Naive thymus-derived CD4-positive, alpha-beta T cell (primary cell): ENCODE measurements around the gene RND2. TPM values are rescaled to one million over a fixed set of nuclear protein-coding genes. Genes with fewer than 3 reads are reported as not detected.
"Not testable (repeated sequence)": the region's sequence is repeated elsewhere in the genome, so short reads cannot be mapped to it uniquely, and the experiment has no call there.

ENCODE experiments used
- ATAC-seq: fragments of 150-1000 bp; cut with Tn5 transposase; 2 replicates; pipeline ENCODE4 v1.10.0; 2021; ENCODE audit warnings: mild to moderate bottlenecking, moderate library complexity
- CTCF ChIA-PET: fragments of 350-600 bp; sonication (Branson Sonifier 250); formaldehyde crosslinking; loops from one replicate; lab custom pipeline; 2021; ENCODE audit warnings: antibody characterized with exemption; lab: Charles Lee
- POLR2A ChIA-PET: fragments of 350-600 bp; sonication (Branson Sonifier 250); formaldehyde crosslinking; loops from one replicate; lab custom pipeline; 2021; ENCODE audit warnings: antibody characterized with exemption, inconsistent platforms; lab: Charles Lee
- DNase-seq, 9 donors: peaks; one replicate each; pipeline versions ENCODE4 v3.0.0 to v3.0.0-alpha.2; 2020 to 2022; ENCODE audit warnings: mixed read lengths in 1 of 9
- H3K27ac ChIP-seq: one replicate; pipeline ENCODE4 v1.7.0; 2013; ENCODE audit warnings: mild to moderate bottlenecking, low read depth, low read length, moderate library complexity
- H3K27me3 ChIP-seq, 2 donors: one replicate each; pipeline ENCODE4 v1.7.0; 2013; ENCODE audit warnings: low read length in 2 of 2, mild to moderate bottlenecking in 2 of 2, moderate library complexity in 2 of 2; ENCODE audit not compliant: control insufficient read depth in 2 of 2, insufficient read depth in 2 of 2
- H3K36me3 ChIP-seq, 3 experiments: 1 replicate in 2 of 3; 2 replicates in 1 of 3; pipeline ENCODE4 v1.7.0; 2013; ENCODE audit warnings: low read length in 3 of 3, mild to moderate bottlenecking in 3 of 3, moderate library complexity in 1 of 3; ENCODE audit not compliant: insufficient read depth in 3 of 3, control insufficient read depth in 2 of 3
- H3K4me1 ChIP-seq, 2 donors: one replicate each; pipeline ENCODE4 v1.7.0; 2013; ENCODE audit warnings: low read length in 2 of 2, mild to moderate bottlenecking in 2 of 2, moderate library complexity in 1 of 2; ENCODE audit not compliant: control insufficient read depth in 2 of 2, insufficient read depth in 2 of 2
- H3K4me3 ChIP-seq: 2 replicates; pipeline ENCODE4 v1.7.0; 2013; ENCODE audit warnings: mild to moderate bottlenecking, low read length
- H3K9me3 ChIP-seq, 3 experiments: 1 replicate in 2 of 3; 2 replicates in 1 of 3; pipeline ENCODE4 v1.7.0; 2013; ENCODE audit warnings: low read length in 3 of 3; ENCODE audit not compliant: control insufficient read depth in 2 of 3
- H3K27ac Mint-ChIP-seq, 9 donors: one replicate each; pipeline ENCODE4 v1.8.0; 2020 to 2022; ENCODE audit warnings: mixed read lengths in 9 of 9, mild to moderate bottlenecking in 8 of 9, moderate library complexity in 5 of 9, inconsistent platforms in 2 of 9
- H3K27me3 Mint-ChIP-seq, 5 donors: one replicate each; pipeline ENCODE4 v1.8.0; 2021 to 2022; ENCODE audit warnings: mixed read lengths in 5 of 5, mild to moderate bottlenecking in 1 of 5
- H3K36me3 Mint-ChIP-seq, 5 donors: one replicate each; pipeline ENCODE4 v1.8.0; 2020 to 2022; ENCODE audit warnings: mixed read lengths in 5 of 5, mild to moderate bottlenecking in 3 of 5, inconsistent platforms in 1 of 5
- H3K4me1 Mint-ChIP-seq, 7 donors: one replicate each; pipeline ENCODE4 v1.8.0; 2020 to 2022; ENCODE audit warnings: mixed read lengths in 7 of 7, mild to moderate bottlenecking in 3 of 7, inconsistent platforms in 1 of 7
- H3K4me3 Mint-ChIP-seq, 10 donors: one replicate each; pipeline ENCODE4 v1.8.0; 2020 to 2022; ENCODE audit warnings: mild to moderate bottlenecking in 10 of 10, mixed read lengths in 10 of 10, moderate library complexity in 6 of 10, inconsistent platforms in 2 of 10
- H3K9me3 Mint-ChIP-seq, 11 donors: one replicate each; pipeline ENCODE4 v1.8.0; 2020 to 2022; ENCODE audit warnings: mixed read lengths in 11 of 11, mild to moderate bottlenecking in 4 of 11, inconsistent platforms in 1 of 11, moderate library complexity in 1 of 11
- intact Hi-C, 2 donors: fragments of 100-400 bp; cut with micrococcal nuclease; formaldehyde crosslinking; loops; one replicate each; pipeline ENCODE4 v1.15.1; 2023
- polyA plus RNA-seq, 2 donors: library from polyadenylated mRNA; unstranded; fragments of 300-500 nt; fragmentation: Illumina TruSeq; gene quantifications; one replicate each; pipeline ENCODE4 v1.2.3, GENCODE V29; 2021
- total RNA-seq, 6 experiments: library from RNA in 5 of 6; stranded (reverse) in 5 of 6; gene quantifications; 1 replicate in 5 of 6; 2 replicates in 1 of 6; pipeline ENCODE4 v1.2.3 and lab custom pipeline; 2021 to 2026

The RND2 gene
- total and polyA plus RNA-seq, 7 experiments from 2014 or later: 0.08 to 0.74 (median 0.33) TPM; not detected in 1

- CTCF ChIA-PET, DNase-seq, H3K4me3 ChIP-seq, H3K27me3 ChIP-seq, H3K27me3 Mint-ChIP-seq, H3K9me3 Mint-ChIP-seq, H3K4me3 Mint-ChIP-seq, H3K9me3 ChIP-seq, intact Hi-C loops, ATAC-seq: not testable (repeated sequence)
- POLR2A ChIA-PET: interaction anchor here (1.4 kb wide), 1 partner anchor 171 kb away, joined by 4 read pairs; no protein-coding TSS in a partner anchor
- Mint-ChIP-seq H3K36me3 (peaks cover 0 to 21% (median 17%) of the 10 kb centered on the region in 5 donors), H3K4me1 (peaks cover 21 to 29% (median 24%) of the 10 kb centered on the region in 7 donors), H3K27ac (peak overlapping the region in 3 of 9 donors; percentile 59 to 70 (median 65))
- H3K4me1 ChIP-seq: peaks cover 15 to 18% of the 10 kb centered on the region in 2 donors
- peak overlapping the region; percentile 97 for H3K27ac ChIP-seq
- peaks cover 8 to 38% (median 10%) of the 10 kb centered on the region in 3 experiments for H3K36me3 ChIP-seq
Observed at GRCh38 chr17:43000894-43001293, 24.1 kb upstream of the RND2 start.

GRCh38 chr17:43003542-43004172, 21.4 kb upstream of the RND2 start:
- peaks cover 11 to 29% (median 23%) of the 10 kb centered on the region in 7 donors for H3K4me1 Mint-ChIP-seq
- ChIA-PET POLR2A (no interaction called here), CTCF (interaction anchor here (0.7 to 1.2 kb wide), 2 partner anchors 104 to 336 kb away, joined by 3 read pairs; no protein-coding TSS in a partner anchor)
- Histone ChIP-seq H3K36me3 (peaks cover 8 to 38% (median 10%) of the 10 kb centered on the region in 3 experiments), H3K27ac (peak overlapping the region; percentile 57), H3K27me3 (no peaks in the 10 kb centered on the region), H3K4me3 (no peak overlapping the region), H3K9me3 (no peaks in the 10 kb centered on the region), H3K4me1 (peaks cover 10 to 12% of the 10 kb centered on the region in 2 donors)
- no peak for DNase-seq
- H3K4me3 Mint-ChIP-seq: no peak overlapping the region
- H3K27ac Mint-ChIP-seq: peak overlapping the region in 5 of 9 donors; percentile 14 to 29 (median 21)
- H3K9me3 Mint-ChIP-seq: no peaks in the 10 kb centered on the region
- H3K27me3 Mint-ChIP-seq: no peaks in the 10 kb centered on the region
- ATAC-seq: no peak
- intact Hi-C loops: no loop called here
- peaks cover 0 to 24% (median 17%) of the 10 kb centered on the region in 5 donors for H3K36me3 Mint-ChIP-seq

DNA sequence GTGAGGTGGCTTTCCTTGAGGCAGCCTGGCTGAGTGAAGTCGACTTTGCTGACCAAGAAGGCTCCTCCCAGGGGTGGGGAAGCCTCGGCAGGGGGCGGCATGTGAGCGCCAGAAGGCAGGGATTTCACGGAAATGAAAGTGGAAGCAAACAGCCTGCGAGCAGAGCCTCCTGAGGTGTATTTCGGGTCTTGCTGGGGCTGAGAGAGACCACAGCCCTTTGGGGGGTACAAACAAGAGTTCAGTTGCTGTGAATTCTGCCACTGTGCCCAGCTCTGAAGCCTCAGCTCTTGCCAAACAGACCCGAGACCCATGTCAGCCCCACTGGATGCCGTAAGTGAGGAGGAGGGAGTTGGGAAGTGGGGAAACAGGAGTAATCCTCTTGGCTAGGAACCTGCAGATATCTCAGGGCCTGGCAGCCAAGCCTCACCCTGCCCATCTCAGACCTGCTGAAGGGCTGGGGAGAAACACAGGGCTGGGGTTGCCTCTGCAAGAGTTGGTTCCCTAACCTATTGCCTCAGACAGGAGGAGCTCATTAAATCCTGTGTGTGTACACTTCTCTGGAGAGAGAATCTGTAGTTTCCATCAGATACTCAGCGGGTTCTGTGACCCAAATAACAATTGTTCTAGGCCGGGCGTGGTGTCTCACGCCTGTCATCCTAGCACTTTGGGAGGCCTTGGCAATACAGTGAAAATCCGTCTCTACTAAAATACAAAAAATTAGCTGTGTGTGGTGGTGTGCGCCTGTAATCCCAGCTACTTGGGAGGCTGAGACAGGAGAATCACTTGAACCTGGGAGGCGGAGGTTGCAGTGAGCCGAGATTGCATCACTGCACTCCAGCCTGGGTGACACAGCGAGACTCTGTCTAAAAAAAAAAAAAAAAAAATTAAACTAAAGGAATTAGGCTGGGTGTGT, 18.1 kb upstream of the RND2 start, which contains the start of gene IFI35:
Gene IFI35 (plus strand): TSS at position 146 of the 913 bp plus-strand sequence. CDS start 164 bp downstream, at position 310.
- H3K9me3 ChIP-seq: no peaks in the 10 kb centered on the region
- peak within 1 kb of the TSS; percentile 97 for H3K4me3 ChIP-seq
- intact Hi-C loops: loop anchor here (1.0 to 2.0 kb wide), 13 partner anchors 9 to 476 kb away; partner anchors contain the start of genes NBR1 (in 2 of the 2), BRCA1 (in 1 of the 2), DHX8 (in 1 of the 2) and PTGES3L (in 1 of the 2)
- Mint-ChIP-seq H3K27me3 (no peaks in the 10 kb centered on the region), H3K9me3 (no peaks in the 10 kb centered on the region), H3K36me3 (peaks cover 0 to 11% (median 4%) of the 10 kb centered on the region in 5 donors), H3K27ac (peak within 1 kb of the TSS; percentile 94 to 100 (median 100)), H3K4me3 (peak within 1 kb of the TSS; percentile 86 to 100 (median 100)), H3K4me1 (peaks cover 6 to 25% (median 24%) of the 10 kb centered on the region in 7 donors)
- no peaks in the 10 kb centered on the region for H3K27me3 ChIP-seq
- H3K27ac ChIP-seq: peak within 1 kb of the TSS; percentile 99
- H3K36me3 ChIP-seq: peaks cover 4 to 27% (median 5%) of the 10 kb centered on the region in 3 experiments
- DNase-seq (peak; percentile 63 to 85 (median 82)), ATAC-seq (peak; percentile 99)
- ChIA-PET POLR2A (interaction anchor here (0.7 to 3.2 kb wide), 11 partner anchors 8 to 354 kb away, joined by 3 to 31 read pairs (median 4); partner anchors contain the start of genes RPL27, TMEM106A and VAT1), CTCF (interaction anchor here (0.6 to 1.2 kb wide), 10 partner anchors 9 to 398 kb away, joined by 3 to 10 read pairs (median 3); partner anchors contain the start of genes RETREG3, RPL27 and TMEM106A)
- H3K4me1 ChIP-seq: no peaks in the 10 kb centered on the region

- peak overlapping the region in 7 of 9 donors; percentile 17 to 65 (median 31) for H3K27ac Mint-ChIP-seq
- CTCF ChIA-PET: interaction anchor here (0.6 to 1.9 kb wide), 2 partner anchors 12 to 14 kb away, joined by 3 to 6 read pairs; partner anchors contain the start of genes RND2 and RPL27
Observed at GRCh38 chr17:43010667-43011308, 14.2 kb upstream of the RND2 start.

DNA sequence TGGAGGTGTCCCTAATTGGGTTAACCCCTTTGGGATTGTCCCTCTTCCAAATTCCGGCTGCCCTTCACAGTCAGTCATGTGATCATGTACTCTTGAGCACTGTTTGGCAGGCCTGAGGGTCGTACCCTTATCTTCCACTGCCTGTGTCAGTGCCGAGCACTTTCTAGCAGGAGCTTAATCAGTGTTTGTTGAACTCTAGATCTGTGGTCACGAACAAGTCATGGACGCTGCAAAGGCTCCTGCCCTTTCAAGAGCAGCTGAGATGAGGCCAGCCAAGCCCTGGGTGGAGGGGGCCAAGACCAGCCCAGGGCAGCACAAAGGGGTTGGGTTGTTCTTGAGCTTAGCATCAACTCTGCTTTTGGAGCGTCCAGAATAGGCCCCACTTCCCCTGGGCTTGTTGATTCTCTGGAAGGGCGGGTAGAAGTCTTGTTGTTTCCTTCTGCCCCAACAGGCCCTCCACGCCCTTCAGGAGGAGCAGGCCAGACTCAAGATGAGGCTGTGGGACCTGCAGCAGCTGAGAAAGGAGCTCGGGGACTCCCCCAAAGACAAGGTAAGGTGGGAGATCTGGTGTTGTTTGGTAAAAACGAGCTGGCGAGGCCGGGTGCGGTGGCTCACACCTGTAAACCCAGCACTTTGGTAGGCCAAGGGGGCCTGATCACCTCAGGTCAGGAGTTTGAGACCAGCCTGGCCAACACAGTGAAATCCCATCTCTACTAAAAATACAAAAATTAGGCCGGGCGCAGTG, 13.1 kb upstream of the RND2 start:
- Mint-ChIP-seq H3K4me1 (peaks cover 6 to 24% (median 18%) of the 10 kb centered on the region in 7 donors), H3K27ac (peak overlapping the region in 2 of 9 donors; percentile 47 to 67), H3K27me3 (no peaks in the 10 kb centered on the region), H3K36me3 (peaks cover 0 to 17% (median 0%) of the 10 kb centered on the region in 5 donors), H3K4me3 (no peak overlapping the region), H3K9me3 (no peaks in the 10 kb centered on the region)
- no peaks in the 10 kb centered on the region for H3K4me1 ChIP-seq
- ChIA-PET POLR2A (interaction anchor here (1.1 to 2.4 kb wide), 3 partner anchors 10 to 160 kb away, joined by 4 to 12 read pairs (median 4); partner anchors contain the start of genes RPL27 and VAT1), CTCF (interaction anchor here (0.7 to 1.9 kb wide), 2 partner anchors 13 to 321 kb away, joined by 3 to 6 read pairs; partner anchors contain the start of gene RPL27)
- H3K27ac ChIP-seq: no peak overlapping the region
- no peaks in the 10 kb centered on the region for H3K9me3 ChIP-seq
- intact Hi-C loops: no loop called here
- peaks cover 0 to 45% (median 6%) of the 10 kb centered on the region in 3 experiments for H3K36me3 ChIP-seq
- H3K27me3 ChIP-seq: no peaks in the 10 kb centered on the region
- no peak overlapping the region for H3K4me3 ChIP-seq
- no peak for DNase-seq
- ATAC-seq: no peak

More at GRCh38 chr17:43010667-43011308, 14.2 kb upstream of the RND2 start:
- Histone ChIP-seq H3K36me3 (peaks cover 0 to 45% (median 6%) of the 10 kb centered on the region in 3 experiments), H3K9me3 (no peaks in the 10 kb centered on the region), H3K27ac (peak overlapping the region; percentile 12), H3K4me1 (no peaks in the 10 kb centered on the region), H3K4me3 (no peak overlapping the region), H3K27me3 (no peaks in the 10 kb centered on the region)
- Mint-ChIP-seq H3K36me3 (peaks cover 0 to 22% (median 0%) of the 10 kb centered on the region in 5 donors), H3K4me1 (peaks cover 6 to 29% (median 25%) of the 10 kb centered on the region in 7 donors), H3K4me3 (peak overlapping the region in 2 of 10 donors; percentile 21 to 45), H3K9me3 (no peaks in the 10 kb centered on the region), H3K27me3 (no peaks in the 10 kb centered on the region)
- DNase-seq (no peak), ATAC-seq (no peak)
- POLR2A ChIA-PET: interaction anchor here (1.0 kb wide), 1 partner anchor 12 kb away, joined by 3 read pairs; the partner anchor contains the start of gene VAT1
- intact Hi-C loops: no loop called here
